ENCODE data around the gene LCE3D. TPM values are rescaled to one million over a fixed set of nuclear protein-coding genes. Genes with fewer than 3 reads are reported as not detected.
"Not testable (repeated sequence)": the region's sequence is repeated elsewhere in the genome, so short reads cannot be mapped to it uniquely, and the experiment has no call there.

LCE3D gene
- total RNA-seq, 2 donors from 2014 or later = not detected

DNA sequence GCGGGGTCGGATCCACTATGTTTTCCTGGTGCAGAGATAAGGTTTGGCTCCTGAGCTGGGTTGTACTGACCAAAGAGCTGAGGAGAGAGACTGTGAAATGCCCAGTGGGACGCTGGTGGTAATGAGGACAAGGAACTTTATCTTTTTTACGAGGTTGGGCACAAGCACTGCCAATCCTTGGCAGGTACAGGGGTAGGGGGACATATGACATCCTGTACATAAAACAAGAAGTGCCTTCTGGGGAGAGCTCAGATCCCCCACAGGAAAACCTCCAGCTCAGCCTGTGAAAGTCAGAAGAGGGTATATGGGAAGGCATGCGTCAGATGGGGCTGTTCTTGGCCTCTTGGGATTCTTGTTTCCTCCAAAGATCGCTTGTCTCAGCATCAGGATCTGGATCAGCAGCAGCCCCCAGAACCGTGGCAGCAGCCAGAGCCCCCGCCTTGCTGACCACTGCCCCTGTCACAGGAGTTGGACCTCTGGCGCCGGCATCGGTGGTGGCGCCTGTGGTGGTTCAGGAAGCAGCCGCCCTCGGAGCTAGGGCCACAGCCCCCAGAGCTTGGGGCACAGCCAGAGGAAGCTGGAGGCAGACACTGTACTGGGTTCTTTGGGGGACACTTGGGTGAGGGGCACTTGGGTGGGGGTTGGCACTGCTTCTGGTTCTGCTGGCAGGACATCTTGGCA lies 14.6 kb downstream of the LCE3D start:
- Mint-ChIP-seq H3K27ac (no peak overlapping the region), H3K4me1 (no peaks in the 10 kb centered on the region), H3K4me3 (no peak overlapping the region), H3K36me3 (ENCODE audit: low read depth) (peaks cover 3% of the 10 kb centered on the region), H3K27me3 (peaks cover 5% of the 10 kb centered on the region)
- DNase-seq (no peak), ATAC-seq (no peak)
- H3K9me3 ChIP-seq (ENCODE audit: control insufficient read depth, low read length, poor library complexity, severe bottlenecking) = peaks cover 3% of the 10 kb centered on the region

DNA sequence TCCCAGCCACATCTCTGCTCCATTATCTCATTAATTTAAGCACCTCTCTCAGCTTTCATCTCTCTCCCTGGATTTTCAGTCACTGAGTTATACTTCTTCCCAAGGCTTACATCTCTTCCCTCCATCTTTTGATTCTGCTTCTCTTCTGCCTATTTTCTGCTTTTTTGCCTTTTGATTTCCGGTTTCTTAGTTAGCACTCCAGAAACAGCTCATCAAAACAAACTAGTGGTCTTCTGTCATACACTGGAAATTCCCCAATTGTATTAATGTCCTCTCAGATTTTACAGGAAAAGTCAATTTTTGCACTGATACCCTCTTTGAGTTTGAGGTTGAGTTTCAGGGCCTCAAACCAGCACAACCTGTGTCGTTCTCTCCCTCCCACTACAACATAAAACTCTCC lies 15.2 kb downstream of the LCE3D start:
- H3K27ac Mint-ChIP-seq = no peak overlapping the region
- no peak for DNase-seq
- H3K27me3 Mint-ChIP-seq = peaks cover 5% of the 10 kb centered on the region
- H3K9me3 ChIP-seq (ENCODE audit: control insufficient read depth, low read length, poor library complexity, severe bottlenecking) = peaks cover 3% of the 10 kb centered on the region
- peaks cover 3% of the 10 kb centered on the region for H3K36me3 Mint-ChIP-seq (ENCODE audit: low read depth)
- H3K4me3 Mint-ChIP-seq = no peak overlapping the region
- ATAC-seq = no peak
- no peaks in the 10 kb centered on the region for H3K4me1 Mint-ChIP-seq

DNA sequence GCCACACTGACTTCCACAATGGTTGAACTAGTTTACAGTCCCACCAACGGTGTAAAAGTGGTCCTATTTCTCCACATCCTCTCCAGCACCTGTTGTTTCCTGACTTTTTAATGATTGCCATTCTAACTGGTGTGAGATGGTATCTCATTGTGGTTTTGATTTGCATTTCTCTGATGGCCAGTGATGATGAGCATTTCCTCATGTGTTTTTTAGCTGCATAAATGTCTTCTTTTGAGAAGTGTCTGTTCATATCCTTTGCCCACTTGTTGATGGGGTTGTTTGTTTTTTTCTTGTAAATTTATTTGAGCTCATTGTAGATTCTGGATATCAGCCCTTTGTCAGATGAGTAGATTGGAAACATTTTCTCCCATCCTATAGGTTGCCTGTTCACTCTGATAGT lies 32.0 kb downstream of the LCE3D start:
- not testable (repeated sequence) for H3K4me3 Mint-ChIP-seq; H3K9me3 ChIP-seq (ENCODE audit: control insufficient read depth, low read length, poor library complexity, severe bottlenecking)

DNA sequence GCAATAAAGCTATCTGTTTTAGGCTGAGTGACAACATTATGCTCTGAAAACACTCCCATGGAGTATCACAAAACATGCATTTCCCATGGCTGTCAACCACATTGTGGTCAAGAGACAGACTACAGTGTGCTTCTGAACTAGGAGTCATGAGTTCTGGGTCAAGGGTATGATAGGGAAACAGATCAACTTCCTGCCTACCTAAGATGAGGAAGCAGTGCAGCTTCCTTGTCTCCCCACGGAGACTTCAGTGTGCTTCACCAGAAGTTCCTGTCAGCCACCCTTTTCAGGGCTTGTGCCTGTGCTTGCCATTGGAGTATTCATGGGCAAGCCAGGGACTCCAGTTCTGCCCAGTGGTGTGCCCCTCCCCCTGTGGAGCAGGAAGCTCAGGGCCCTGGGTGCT lies 33.6 kb downstream of the LCE3D start:
- H3K4me3 Mint-ChIP-seq = no peak overlapping the region
- H3K9me3 ChIP-seq (ENCODE audit: control insufficient read depth, low read length, poor library complexity, severe bottlenecking) = no peaks in the 10 kb centered on the region
- H3K36me3 Mint-ChIP-seq (ENCODE audit: low read depth) = no peaks in the 10 kb centered on the region
- peaks cover 21% of the 10 kb centered on the region for H3K27me3 Mint-ChIP-seq
- DNase-seq (no peak), ATAC-seq (no peak)
- no peak overlapping the region for H3K27ac Mint-ChIP-seq
- no peaks in the 10 kb centered on the region for H3K4me1 Mint-ChIP-seq

More for the DNA sequence above, 32.0 kb downstream of the LCE3D start:
- not testable (repeated sequence) for H3K36me3 Mint-ChIP-seq (ENCODE audit: low read depth); H3K27ac Mint-ChIP-seq; H3K4me1 Mint-ChIP-seq; DNase-seq; ATAC-seq
- peaks cover 18% of the 10 kb centered on the region for H3K27me3 Mint-ChIP-seq

DNA sequence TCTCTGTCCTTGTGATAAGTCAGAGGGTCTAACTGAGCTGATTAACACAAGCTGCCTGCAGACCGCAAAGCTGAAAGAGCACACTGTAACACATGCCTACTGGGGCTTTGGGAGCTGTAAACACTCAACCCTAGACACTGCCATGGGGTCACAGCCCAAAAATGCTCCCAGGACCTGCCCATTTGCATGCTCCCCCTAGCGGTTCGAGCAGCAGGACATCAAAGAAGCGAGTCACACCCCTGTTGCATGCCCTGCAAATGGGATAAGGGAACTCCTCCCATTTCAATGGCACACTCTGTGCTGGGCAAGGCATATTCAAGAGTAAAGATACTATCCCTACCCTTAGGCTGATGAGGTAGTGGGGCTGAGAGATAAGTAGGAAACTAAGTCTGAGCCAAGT lies 36.5 kb downstream of the LCE3D start:
- ATAC-seq (no peak), DNase-seq (no peak)
- Mint-ChIP-seq H3K27me3 (peaks cover 36% of the 10 kb centered on the region), H3K4me1 (no peaks in the 10 kb centered on the region), H3K4me3 (no peak overlapping the region), H3K27ac (no peak overlapping the region), H3K36me3 (ENCODE audit: low read depth) (no peaks in the 10 kb centered on the region)
- H3K9me3 ChIP-seq (ENCODE audit: control insufficient read depth, low read length, poor library complexity, severe bottlenecking) = no peaks in the 10 kb centered on the region

DNA sequence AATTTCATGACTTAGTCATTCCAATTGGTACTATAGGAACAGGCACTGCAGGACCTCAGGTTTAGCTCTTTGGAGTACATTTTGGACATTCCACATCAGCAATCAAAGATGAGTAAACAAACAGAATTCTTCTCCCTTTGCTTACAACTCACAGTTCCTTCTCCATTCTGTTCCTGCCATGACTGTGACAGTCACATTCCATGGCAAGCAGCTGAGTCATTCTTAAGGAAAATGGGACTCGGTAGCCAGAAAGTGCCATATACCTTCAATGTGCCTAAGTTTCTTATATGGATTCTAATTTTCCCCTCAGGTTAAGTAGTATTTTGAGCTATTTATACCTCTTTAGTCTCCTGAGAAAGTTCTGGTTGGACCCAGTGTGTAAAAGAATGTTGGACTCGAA lies 40.4 kb downstream of the LCE3D start:
- Mint-ChIP-seq H3K36me3 (ENCODE audit: low read depth) (no peaks in the 10 kb centered on the region), H3K27ac (no peak overlapping the region), H3K4me1 (no peaks in the 10 kb centered on the region), H3K4me3 (no peak overlapping the region), H3K27me3 (peaks cover 66% of the 10 kb centered on the region)
- no peaks in the 10 kb centered on the region for H3K9me3 ChIP-seq (ENCODE audit: control insufficient read depth, low read length, poor library complexity, severe bottlenecking)
- ATAC-seq (no peak), DNase-seq (no peak)

DNA sequence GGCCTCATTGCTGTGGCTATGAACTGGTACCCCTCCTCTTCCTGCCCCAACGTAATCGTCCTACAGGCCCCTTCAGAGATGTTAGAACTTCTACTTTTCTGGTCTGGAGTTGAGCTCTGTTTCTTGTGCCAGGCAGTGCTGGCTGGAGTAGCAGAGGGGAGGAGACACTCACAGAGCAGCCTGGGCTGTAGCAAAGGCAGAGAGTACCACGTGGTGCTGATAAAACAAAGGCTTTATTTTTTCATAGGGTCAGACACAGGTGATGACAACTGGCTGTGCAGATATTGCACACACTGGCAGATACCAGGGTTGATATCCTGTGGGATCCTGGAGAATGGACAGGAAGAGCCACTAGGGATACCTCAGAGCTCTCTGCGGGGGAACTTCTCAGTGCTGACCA lies 42.8 kb downstream of the LCE3D start:
- H3K9me3 ChIP-seq (ENCODE audit: control insufficient read depth, low read length, poor library complexity, severe bottlenecking) = no peaks in the 10 kb centered on the region
- Mint-ChIP-seq H3K27me3 (peaks cover 76% of the 10 kb centered on the region), H3K4me1 (no peaks in the 10 kb centered on the region), H3K27ac (peak overlapping the region; percentile 74), H3K36me3 (ENCODE audit: low read depth) (no peaks in the 10 kb centered on the region), H3K4me3 (no peak overlapping the region)
- ATAC-seq = no peak
- no peak for DNase-seq

DNA sequence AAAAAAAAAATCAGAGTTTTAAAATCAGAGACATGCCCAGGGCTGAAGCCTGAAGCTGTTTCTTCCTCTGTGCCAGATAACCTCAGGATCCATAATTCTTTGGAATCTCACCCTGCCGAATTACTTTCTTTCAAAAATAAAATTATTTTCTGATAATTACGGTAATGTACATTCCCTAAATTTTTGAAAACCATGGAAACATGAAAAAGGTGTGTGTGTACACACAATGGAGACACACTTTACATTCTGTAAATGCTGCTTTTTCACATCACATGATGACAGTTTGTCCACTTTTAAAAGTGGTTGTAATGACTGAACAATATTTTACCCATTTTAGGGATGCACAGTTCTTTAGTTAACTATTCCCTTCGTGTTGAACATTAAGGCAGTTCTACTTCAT lies 44.5 kb downstream of the LCE3D start:
- H3K4me1 Mint-ChIP-seq = no peaks in the 10 kb centered on the region
- peaks cover 1% of the 10 kb centered on the region for H3K36me3 Mint-ChIP-seq (ENCODE audit: low read depth)
- no peak for DNase-seq
- ATAC-seq = no peak
- no peaks in the 10 kb centered on the region for H3K9me3 ChIP-seq (ENCODE audit: control insufficient read depth, low read length, poor library complexity, severe bottlenecking)
- H3K27me3 Mint-ChIP-seq = peaks cover 69% of the 10 kb centered on the region
- no peak overlapping the region for H3K4me3 Mint-ChIP-seq
- H3K27ac Mint-ChIP-seq = no peak overlapping the region

DNA sequence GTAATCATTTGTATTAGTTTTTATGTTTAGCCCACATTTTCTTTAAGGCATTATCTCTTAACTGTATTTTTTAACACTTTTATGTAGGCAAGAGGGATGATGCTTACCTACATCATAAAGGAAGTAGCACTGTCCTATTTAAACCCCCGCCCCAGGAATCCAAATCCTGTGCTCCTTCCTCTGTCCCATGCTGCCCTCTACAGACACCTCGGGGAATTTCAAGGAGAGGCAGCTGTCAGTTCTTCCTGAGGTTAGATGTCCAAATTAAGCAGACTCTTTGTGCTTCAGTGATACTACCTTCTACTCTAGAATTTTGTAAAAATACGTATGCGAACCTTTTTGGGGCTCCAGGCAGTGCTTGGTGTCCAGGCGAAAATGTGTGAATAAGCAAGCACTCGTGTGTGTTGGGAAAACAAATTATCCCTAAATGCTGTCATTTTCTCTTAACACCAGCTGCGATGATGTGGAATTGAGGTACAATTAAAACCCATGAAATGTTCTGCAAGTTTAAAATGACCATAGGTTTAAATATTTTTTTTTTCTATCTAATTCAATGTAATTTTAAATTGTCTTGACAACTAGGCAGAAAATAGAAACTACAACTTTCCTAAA lies 46.9 kb downstream of the LCE3D start:
- no peaks in the 10 kb centered on the region for H3K9me3 ChIP-seq (ENCODE audit: control insufficient read depth, low read length, poor library complexity, severe bottlenecking)
- Mint-ChIP-seq H3K4me1 (no peaks in the 10 kb centered on the region), H3K27me3 (peaks cover 68% of the 10 kb centered on the region), H3K27ac (no peak overlapping the region), H3K36me3 (ENCODE audit: low read depth) (peaks cover 2% of the 10 kb centered on the region), H3K4me3 (no peak overlapping the region)
- ATAC-seq = no peak
- no peak for DNase-seq

Other genes starting within 250 kb of the LCE3D start
- gene FLG2, start 220.5 kb downstream of the LCE3D start, total RNA-seq = not detected
- gene CRNN, start 166.3 kb downstream of the LCE3D start, total RNA-seq = not detected
- gene LCE5A, start 69.7 kb downstream of the LCE3D start, total RNA-seq = not detected
- gene CRCT1, start 66.0 kb downstream of the LCE3D start, total RNA-seq = not detected
- gene LCE3E, start 13.7 kb downstream of the LCE3D start, total RNA-seq = not detected
- gene LCE3C, start 19.7 kb upstream of the LCE3D start, total RNA-seq = not detected
- gene LCE3B, start 33.3 kb upstream of the LCE3D start, total RNA-seq = not detected
- not detected for gene LCE3A, start 42.6 kb upstream of the LCE3D start, total RNA-seq
- not detected for gene LCE2D, start 82.9 kb upstream of the LCE3D start, total RNA-seq
- not detected for gene LCE2C, start 94.8 kb upstream of the LCE3D start, total RNA-seq
- gene LCE2B, start 105.6 kb upstream of the LCE3D start, total RNA-seq = not detected
- gene LCE2A, start 117.8 kb upstream of the LCE3D start, total RNA-seq = not detected
- not detected for gene LCE4A, start 127.6 kb upstream of the LCE3D start, total RNA-seq
- gene KPRP, start 177.5 kb upstream of the LCE3D start, total RNA-seq = not detected
- gene LCE1F, start 194.6 kb upstream of the LCE3D start, total RNA-seq = not detected
- gene LCE1E, start 205.7 kb upstream of the LCE3D start, total RNA-seq = not detected
- not detected for gene LCE1D, start 216.2 kb upstream of the LCE3D start, total RNA-seq
- gene LCE1C, start 226.1 kb upstream of the LCE3D start, total RNA-seq = not detected
- gene LCE1B, start 231.5 kb upstream of the LCE3D start, total RNA-seq = not detected
- gene LCE1A, start 247.0 kb upstream of the LCE3D start, total RNA-seq = not detected